Body of pancreas (tissue), 4 donors: ENCODE data around the gene TTC29. TPM values are rescaled to one million over a fixed set of nuclear protein-coding genes. Genes with fewer than 3 reads are reported as not detected.

Source experiments
- ATAC-seq: fragments of 150-250 bp; one replicate; pipeline ENCODE4 v1.9.1; 2016
- DNase-seq, 4 donors: peaks; one replicate each; pipeline ENCODE4 v3.0.0-alpha.2; 2019
- H3K27ac ChIP-seq, 4 donors: fragments of 200-600 bp; sonication (generic); 1 replicate in 3 of 4; 2 replicates in 1 of 4; pipeline versions ENCODE4 v1.5.1 to v1.6.1; 2016 to 2019; ENCODE audit warnings: mild to moderate bottlenecking in 1 of 4, mixed read lengths in 1 of 4, moderate library complexity in 1 of 4
- H3K27me3 ChIP-seq, 2 donors: fragments of 200-600 bp; sonication (generic); one replicate each; pipeline ENCODE4 v1.6.0; 2016; ENCODE audit warnings: mild to moderate bottlenecking in 1 of 2
- H3K36me3 ChIP-seq, 2 donors: fragments of 200-600 bp; sonication (generic); replicated peaks in 1 of 2; 2 replicates each; pipeline ENCODE4 v1.5.1; 2016; ENCODE audit warnings: low read depth in 2 of 2; ENCODE audit not compliant: insufficient read depth in 1 of 2
- H3K4me1 ChIP-seq: fragments of 200-600 bp; sonication (generic); one replicate; pipeline ENCODE4 v1.6.0; 2016
- H3K4me3 ChIP-seq, 2 donors: fragments of 200-600 bp; sonication (generic); 1 replicate in 1 of 2; 2 replicates in 1 of 2; pipeline ENCODE4 v1.5.1; 2016 to 2019
- H3K9me3 ChIP-seq, 3 donors: fragments of 200-600 bp; sonication (generic); 1 replicate in 2 of 3; 2 replicates in 1 of 3; pipeline ENCODE4 v1.5.1; 2016
- POLR2A ChIP-seq, 3 donors: fragments of 450-650 bp; IDR thresholded peaks; one replicate each; pipeline ENCODE4 v1.6.1; 2016; ENCODE audit warnings: antibody characterized with exemption in 3 of 3, mild to moderate bottlenecking in 2 of 3
- WGBS, 2 donors: methylation state at CpG; one replicate each; pipeline ENCODE4 v1.1.5; 2017; 5-methylcytosine and 5-hydroxymethylcytosine counted together
- intact Hi-C: fragments of 100-400 bp; cut with DNase I; formaldehyde crosslinking; loops from one replicate; pipeline ENCODE4 v1.15.1; 2023
- total RNA-seq, 2 donors: library from RNA; depleted of rRNA; stranded (reverse); fragments of >200 nt; gene quantifications; one replicate each; pipeline ENCODE4 v1.1.0, GENCODE V29; 2016
- TF ChIP-seq, protein P1 (sequence below), 7 experiments: fragments of 450-650 bp in 4 of 7; fragments of 200-600 bp in 3 of 7; sonication (generic) in 3 of 7; IDR thresholded peaks; one replicate each; pipeline ENCODE4 v1.5.1; 2016 to 2019; ENCODE audit warnings: antibody characterized with exemption in 7 of 7

The TTC29 gene
- total RNA-seq, 2 donors from 2014 or later, result not detected

DNA sequence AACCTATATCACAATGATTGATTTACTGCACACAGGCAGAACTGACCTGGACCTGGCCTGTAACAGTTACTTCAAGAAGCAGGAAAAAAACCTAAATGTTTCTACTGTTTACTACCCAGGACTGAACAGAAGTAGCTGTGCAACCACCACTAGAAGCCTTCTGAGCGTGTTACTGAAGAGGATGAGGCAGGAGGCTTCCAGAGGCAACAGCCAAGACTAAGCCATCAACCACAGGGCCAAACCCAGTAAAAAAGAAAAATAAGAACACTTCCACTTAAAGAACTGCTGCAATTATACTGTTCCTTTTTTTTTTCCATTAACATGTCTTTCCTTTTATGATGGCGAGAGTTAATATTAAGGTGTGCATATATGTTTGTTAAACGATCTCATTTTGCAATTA, 29.4 kb upstream of the TTC29 start:
- Histone ChIP-seq H3K27me3 (no peaks in the 10 kb centered on the region), H3K4me1 (no peaks in the 10 kb centered on the region), H3K4me3 (no peak overlapping the region), H3K9me3 (no peaks in the 10 kb centered on the region), H3K36me3 (no peaks in the 10 kb centered on the region), H3K27ac (no peak overlapping the region)
- WGBS, 2 donors, result 73 to 79% methylated on average over 3 of the region's 3 CpGs
- intact Hi-C loops, result no loop called here
- ATAC-seq (no peak), DNase-seq (no peak)
- TF ChIP-seq POLR2A (IDR thresholded peaks at IDR 0.05), result no peak
- TF ChIP-seq, protein P1, sequence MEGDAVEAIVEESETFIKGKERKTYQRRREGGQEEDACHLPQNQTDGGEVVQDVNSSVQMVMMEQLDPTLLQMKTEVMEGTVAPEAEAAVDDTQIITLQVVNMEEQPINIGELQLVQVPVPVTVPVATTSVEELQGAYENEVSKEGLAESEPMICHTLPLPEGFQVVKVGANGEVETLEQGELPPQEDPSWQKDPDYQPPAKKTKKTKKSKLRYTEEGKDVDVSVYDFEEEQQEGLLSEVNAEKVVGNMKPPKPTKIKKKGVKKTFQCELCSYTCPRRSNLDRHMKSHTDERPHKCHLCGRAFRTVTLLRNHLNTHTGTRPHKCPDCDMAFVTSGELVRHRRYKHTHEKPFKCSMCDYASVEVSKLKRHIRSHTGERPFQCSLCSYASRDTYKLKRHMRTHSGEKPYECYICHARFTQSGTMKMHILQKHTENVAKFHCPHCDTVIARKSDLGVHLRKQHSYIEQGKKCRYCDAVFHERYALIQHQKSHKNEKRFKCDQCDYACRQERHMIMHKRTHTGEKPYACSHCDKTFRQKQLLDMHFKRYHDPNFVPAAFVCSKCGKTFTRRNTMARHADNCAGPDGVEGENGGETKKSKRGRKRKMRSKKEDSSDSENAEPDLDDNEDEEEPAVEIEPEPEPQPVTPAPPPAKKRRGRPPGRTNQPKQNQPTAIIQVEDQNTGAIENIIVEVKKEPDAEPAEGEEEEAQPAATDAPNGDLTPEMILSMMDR (IDR thresholded peaks at IDR 0.05), result no peak

- DNase-seq (no peak), ATAC-seq (no peak)
- intact Hi-C loops, result no loop called here
- Histone ChIP-seq H3K27ac (no peak overlapping the region), H3K36me3 (no peaks in the 10 kb centered on the region), H3K27me3 (no peaks in the 10 kb centered on the region), H3K4me1 (no peaks in the 10 kb centered on the region), H3K4me3 (no peak overlapping the region), H3K9me3 (no peaks in the 10 kb centered on the region)
- 62 to 64% methylated on average over 5 of the region's 5 CpGs for WGBS, 2 donors
- TF ChIP-seq, protein P1 (IDR thresholded peaks at IDR 0.05), result no peak
- TF ChIP-seq POLR2A (IDR thresholded peaks at IDR 0.05), result no peak
Measured at GRCh38 chr4:146972036-146972435, 26.4 kb upstream of the TTC29 start.

GRCh38 chr4:146969126-146969525, 23.5 kb upstream of the TTC29 start:
- no peak for ATAC-seq
- 65 to 68% methylated on average over 1 of the region's 1 CpG for WGBS, 2 donors
- H3K9me3 ChIP-seq, result no peaks in the 10 kb centered on the region
- intact Hi-C loops, result no loop called here
- no peak for DNase-seq
- no peaks in the 10 kb centered on the region for H3K27me3 ChIP-seq
- H3K27ac ChIP-seq, result no peak overlapping the region
- no peaks in the 10 kb centered on the region for H3K4me1 ChIP-seq
- H3K4me3 ChIP-seq, result no peak overlapping the region
- H3K36me3 ChIP-seq, result no peaks in the 10 kb centered on the region
- TF ChIP-seq POLR2A (IDR thresholded peaks at IDR 0.05), result no peak
- TF ChIP-seq, protein P1 (IDR thresholded peaks at IDR 0.05), result no peak

DNA sequence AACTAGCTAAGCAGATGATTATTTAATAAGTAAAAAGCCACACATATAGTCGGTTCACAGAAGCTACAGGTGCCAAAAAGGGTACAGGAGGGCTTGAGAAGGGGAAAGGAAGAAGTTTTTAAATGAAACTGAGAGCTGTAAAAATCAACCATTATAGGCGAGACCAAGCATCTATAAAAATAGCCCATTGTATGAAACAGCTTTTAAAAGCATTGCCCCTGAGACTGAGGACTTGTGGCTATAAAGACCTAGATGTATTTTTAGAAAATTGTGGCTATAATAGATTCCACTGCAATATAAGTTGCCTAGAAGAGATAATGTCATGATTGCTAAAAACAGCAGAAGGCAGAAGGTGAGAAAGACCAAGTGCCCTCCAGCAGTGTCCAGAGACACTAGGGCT, 15.0 kb upstream of the TTC29 start:
- Histone ChIP-seq H3K4me3 (no peak overlapping the region), H3K9me3 (no peaks in the 10 kb centered on the region), H3K4me1 (no peaks in the 10 kb centered on the region), H3K27ac (no peak overlapping the region), H3K27me3 (no peaks in the 10 kb centered on the region), H3K36me3 (no peaks in the 10 kb centered on the region)
- DNase-seq (no peak), ATAC-seq (no peak)
- no peak for TF ChIP-seq POLR2A (IDR thresholded peaks at IDR 0.05)
- TF ChIP-seq, protein P1 (IDR thresholded peaks at IDR 0.05), result no peak
- WGBS, 2 donors, result 45 to 54% methylated on average over 2 of the region's 2 CpGs
- intact Hi-C loops, result no loop called here

DNA sequence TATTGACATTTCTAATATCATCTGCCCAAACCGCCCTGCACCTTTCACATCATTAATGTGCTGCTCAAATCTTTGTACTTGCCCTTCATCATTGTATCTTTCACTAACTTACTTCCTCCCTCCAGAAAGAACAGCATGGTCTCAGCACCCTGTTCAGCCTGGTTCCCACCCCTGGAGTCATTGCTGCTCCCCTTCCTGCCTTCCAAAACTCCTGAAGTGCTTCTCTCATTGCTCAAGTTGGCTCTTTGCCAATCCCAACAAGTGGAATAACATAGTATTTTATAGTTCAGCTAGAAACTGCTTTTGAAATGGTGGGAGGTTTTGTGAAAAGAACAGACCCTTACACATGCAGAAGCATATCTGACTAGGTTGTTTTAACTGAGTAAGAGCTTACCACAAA, 14.0 kb upstream of the TTC29 start:
- no peak for ATAC-seq
- Histone ChIP-seq H3K4me3 (no peak overlapping the region), H3K36me3 (no peaks in the 10 kb centered on the region), H3K27me3 (no peaks in the 10 kb centered on the region), H3K9me3 (no peaks in the 10 kb centered on the region), H3K27ac (no peak overlapping the region), H3K4me1 (no peaks in the 10 kb centered on the region)
- DNase-seq, result no peak
- intact Hi-C loops, result no loop called here
- 88 to 93% methylated on average over 1 of the region's 1 CpG for WGBS, 2 donors
- no peak for TF ChIP-seq POLR2A (IDR thresholded peaks at IDR 0.05)
- TF ChIP-seq, protein P1 (IDR thresholded peaks at IDR 0.05), result no peak
